Upper lobe of left lung (tissue), 4 donors: Measurements from ENCODE around the gene AWAT2.

Experiments used
- POLR2A ChIP-seq, 4 donors: fragments of 450-650 bp; IDR thresholded peaks; one replicate each; pipeline ENCODE4 v1.5.1; 2016 to 2017; ENCODE audit warnings: antibody characterized with exemption in 4 of 4, mild to moderate bottlenecking in 2 of 4
- POLR2AphosphoS5 ChIP-seq, 2 donors: sonication (generic); formaldehyde crosslinking; IDR thresholded peaks; one replicate each; pipeline ENCODE4 v1.5.1; 2017; ENCODE audit warnings: antibody characterized with exemption in 2 of 2
- TF ChIP-seq, protein P1 (sequence below), 6 experiments: fragments of 450-650 bp in 4 of 6; fragments of 200-600 bp in 2 of 6; sonication (generic) in 2 of 6; IDR thresholded peaks; one replicate each; pipeline ENCODE4 v1.5.1; 2016 to 2019; ENCODE audit warnings: antibody characterized with exemption in 6 of 6

DNA sequence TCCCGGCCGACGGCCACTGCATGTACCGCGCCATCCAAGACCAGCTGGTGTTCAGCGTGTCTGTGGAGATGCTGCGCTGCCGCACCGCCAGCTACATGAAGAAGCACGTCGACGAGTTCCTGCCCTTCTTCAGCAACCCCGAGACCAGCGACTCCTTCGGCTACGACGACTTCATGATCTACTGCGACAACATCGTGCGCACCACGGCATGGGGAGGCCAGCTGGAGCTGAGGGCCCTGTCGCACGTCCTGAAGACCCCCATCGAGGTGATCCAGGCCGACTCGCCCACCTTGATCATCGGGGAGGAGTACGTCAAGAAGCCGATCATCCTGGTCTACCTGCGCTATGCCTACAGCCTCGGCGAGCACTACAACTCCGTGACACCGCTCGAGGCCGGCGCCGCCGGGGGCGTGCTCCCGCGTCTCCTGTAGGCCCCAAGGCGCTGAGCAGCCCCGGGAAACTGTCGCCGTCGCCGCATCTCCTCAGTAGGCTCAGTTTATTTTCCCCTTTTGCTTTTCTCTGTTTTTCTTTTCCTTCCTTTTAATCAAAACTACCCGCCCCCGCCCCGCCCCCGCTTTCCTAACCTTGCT is 13.3 kb upstream of the AWAT2 start:
- TF ChIP-seq, protein P1, sequence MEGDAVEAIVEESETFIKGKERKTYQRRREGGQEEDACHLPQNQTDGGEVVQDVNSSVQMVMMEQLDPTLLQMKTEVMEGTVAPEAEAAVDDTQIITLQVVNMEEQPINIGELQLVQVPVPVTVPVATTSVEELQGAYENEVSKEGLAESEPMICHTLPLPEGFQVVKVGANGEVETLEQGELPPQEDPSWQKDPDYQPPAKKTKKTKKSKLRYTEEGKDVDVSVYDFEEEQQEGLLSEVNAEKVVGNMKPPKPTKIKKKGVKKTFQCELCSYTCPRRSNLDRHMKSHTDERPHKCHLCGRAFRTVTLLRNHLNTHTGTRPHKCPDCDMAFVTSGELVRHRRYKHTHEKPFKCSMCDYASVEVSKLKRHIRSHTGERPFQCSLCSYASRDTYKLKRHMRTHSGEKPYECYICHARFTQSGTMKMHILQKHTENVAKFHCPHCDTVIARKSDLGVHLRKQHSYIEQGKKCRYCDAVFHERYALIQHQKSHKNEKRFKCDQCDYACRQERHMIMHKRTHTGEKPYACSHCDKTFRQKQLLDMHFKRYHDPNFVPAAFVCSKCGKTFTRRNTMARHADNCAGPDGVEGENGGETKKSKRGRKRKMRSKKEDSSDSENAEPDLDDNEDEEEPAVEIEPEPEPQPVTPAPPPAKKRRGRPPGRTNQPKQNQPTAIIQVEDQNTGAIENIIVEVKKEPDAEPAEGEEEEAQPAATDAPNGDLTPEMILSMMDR (IDR thresholded peaks at IDR 0.05) = no peak
- TF ChIP-seq POLR2A (IDR thresholded peaks at IDR 0.05) = no peak
- no peak for TF ChIP-seq POLR2AphosphoS5 (IDR thresholded peaks at IDR 0.05)
